ENCODE measurements around the gene EFCAB11. TPM values are rescaled to one million over a fixed set of nuclear protein-coding genes. Genes with fewer than 3 reads are reported as not detected.

Gene EFCAB11
- total RNA-seq, 4 donors from 2014 or later, result 3.2 to 5.1 (median 3.7) TPM

DNA sequence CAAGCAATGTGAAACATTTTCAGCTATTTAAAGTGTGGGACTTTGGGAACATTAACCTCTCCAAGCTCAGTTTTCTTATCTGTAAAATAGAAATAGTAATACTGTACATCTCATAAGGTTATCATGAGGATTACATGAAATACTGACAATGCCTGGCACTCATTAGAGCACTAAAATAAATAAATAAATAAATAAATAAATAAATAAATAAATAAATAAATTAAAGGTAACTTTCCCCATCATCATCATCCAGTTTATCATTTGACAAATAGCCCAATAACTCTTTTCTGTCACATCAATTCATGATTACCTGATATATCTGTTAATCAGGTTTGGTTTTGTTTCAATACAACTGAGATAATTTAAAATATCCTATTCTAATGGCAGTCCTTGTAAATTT, 48.5 kb downstream of the EFCAB11 start:
- Histone ChIP-seq H3K27ac (no peak overlapping the region), H3K4me3 (no peak overlapping the region), H3K9me3 (no peaks in the 10 kb centered on the region), H3K27me3 (no peaks in the 10 kb centered on the region), H3K36me3 (no peaks in the 10 kb centered on the region), H3K4me1 (peaks cover 6% of the 10 kb centered on the region)
- no peak for DNase-seq (ENCODE audit: low spot score in 2 of 2)
- TF ChIP-seq EP300 (IDR thresholded peaks at IDR 0.05) (no peak), POLR2AphosphoS5 (IDR thresholded peaks at IDR 0.05) (no peak), POLR2A (IDR thresholded peaks at IDR 0.05) (no peak)
- TF ChIP-seq, protein P1, sequence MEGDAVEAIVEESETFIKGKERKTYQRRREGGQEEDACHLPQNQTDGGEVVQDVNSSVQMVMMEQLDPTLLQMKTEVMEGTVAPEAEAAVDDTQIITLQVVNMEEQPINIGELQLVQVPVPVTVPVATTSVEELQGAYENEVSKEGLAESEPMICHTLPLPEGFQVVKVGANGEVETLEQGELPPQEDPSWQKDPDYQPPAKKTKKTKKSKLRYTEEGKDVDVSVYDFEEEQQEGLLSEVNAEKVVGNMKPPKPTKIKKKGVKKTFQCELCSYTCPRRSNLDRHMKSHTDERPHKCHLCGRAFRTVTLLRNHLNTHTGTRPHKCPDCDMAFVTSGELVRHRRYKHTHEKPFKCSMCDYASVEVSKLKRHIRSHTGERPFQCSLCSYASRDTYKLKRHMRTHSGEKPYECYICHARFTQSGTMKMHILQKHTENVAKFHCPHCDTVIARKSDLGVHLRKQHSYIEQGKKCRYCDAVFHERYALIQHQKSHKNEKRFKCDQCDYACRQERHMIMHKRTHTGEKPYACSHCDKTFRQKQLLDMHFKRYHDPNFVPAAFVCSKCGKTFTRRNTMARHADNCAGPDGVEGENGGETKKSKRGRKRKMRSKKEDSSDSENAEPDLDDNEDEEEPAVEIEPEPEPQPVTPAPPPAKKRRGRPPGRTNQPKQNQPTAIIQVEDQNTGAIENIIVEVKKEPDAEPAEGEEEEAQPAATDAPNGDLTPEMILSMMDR (IDR thresholded peaks at IDR 0.05), result no peak

DNA sequence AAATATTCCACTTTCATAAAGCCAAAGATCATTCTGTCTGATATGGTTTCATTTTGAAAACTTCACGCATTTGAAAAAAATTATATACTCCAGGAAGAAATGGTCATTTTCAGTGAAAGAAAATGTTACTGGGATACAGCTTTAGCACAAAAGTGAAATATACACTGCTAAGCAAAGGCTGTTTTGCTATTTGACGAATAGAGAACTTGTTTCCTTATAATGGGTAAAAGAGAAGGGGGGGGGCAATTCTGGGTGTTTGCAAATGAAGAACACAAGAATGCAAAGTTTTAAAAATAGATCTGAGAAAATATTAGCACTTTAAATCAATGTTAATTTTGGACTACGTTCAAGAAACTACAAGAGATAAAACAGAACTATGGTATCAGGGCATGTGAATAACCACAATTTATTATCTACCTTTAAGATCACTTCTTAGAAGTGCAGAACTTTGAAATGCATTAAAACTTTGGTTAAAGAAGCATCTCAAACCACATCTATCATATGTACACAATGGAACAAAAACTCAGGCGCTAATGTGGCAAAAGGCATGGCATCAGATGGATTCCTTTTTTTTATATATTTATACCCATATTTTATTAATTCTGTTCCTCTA, 51.1 kb downstream of the EFCAB11 start:
- H3K36me3 ChIP-seq, result no peaks in the 10 kb centered on the region
- H3K4me3 ChIP-seq, result no peak overlapping the region
- H3K27ac ChIP-seq, result no peak overlapping the region
- TF ChIP-seq POLR2AphosphoS5 (IDR thresholded peaks at IDR 0.05) (no peak), POLR2A (IDR thresholded peaks at IDR 0.05) (no peak), EP300 (IDR thresholded peaks at IDR 0.05) (no peak)
- TF ChIP-seq, protein P1 (IDR thresholded peaks at IDR 0.05), result no peak
- no peaks in the 10 kb centered on the region for H3K27me3 ChIP-seq
- no peaks in the 10 kb centered on the region for H3K9me3 ChIP-seq
- peaks cover 6% of the 10 kb centered on the region for H3K4me1 ChIP-seq
- 35% methylated on average over 4 of the region's 4 CpGs for WGBS
- no peak for DNase-seq (ENCODE audit: low spot score in 2 of 2)

DNA sequence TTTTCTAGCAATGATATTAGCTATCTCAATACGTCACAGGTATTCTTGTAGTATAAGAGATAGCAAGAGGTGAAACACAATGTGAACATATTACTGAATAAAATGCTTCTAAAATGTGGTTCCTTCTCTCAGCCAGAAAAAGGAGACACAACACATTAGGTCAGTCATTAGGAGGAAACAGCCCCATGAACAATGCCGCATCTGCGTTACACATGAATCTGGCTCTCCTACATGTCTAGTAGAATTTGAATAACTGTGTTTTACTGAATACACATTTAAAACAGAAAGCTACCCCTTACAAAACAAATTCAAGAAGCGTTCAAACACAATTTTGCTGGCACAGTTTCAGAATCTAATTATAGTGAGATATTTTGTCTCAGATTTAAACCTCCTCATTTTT, 51.6 kb downstream of the EFCAB11 start:
- WGBS, result 52% methylated on average over 4 of the region's 4 CpGs
- Histone ChIP-seq H3K4me1 (peaks cover 6% of the 10 kb centered on the region), H3K4me3 (no peak overlapping the region), H3K36me3 (no peaks in the 10 kb centered on the region), H3K27ac (no peak overlapping the region), H3K9me3 (no peaks in the 10 kb centered on the region), H3K27me3 (no peaks in the 10 kb centered on the region)
- DNase-seq (ENCODE audit: low spot score in 2 of 2), result no peak
- TF ChIP-seq EP300 (IDR thresholded peaks at IDR 0.05), result no peak

DNA sequence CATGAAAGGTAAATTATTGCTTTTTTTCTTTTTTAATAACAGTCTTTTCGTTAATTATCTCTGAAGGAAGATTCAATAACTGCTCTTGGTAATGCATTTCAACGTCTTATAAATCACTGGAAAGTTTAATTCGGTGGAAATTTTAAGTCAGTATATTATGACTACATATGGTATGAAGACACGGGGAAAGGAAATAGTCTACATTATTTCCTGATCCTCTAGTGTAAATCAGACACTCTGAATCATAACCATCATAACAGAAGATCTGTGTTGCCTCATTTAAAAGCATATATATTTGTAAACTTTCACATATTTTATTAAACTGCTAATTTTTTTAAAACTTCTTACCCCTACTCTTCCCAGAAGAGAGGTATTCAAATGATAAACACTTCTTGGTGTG, 53.7 kb downstream of the EFCAB11 start:
- H3K4me1 ChIP-seq, result peaks cover 6% of the 10 kb centered on the region
- H3K36me3 ChIP-seq, result no peaks in the 10 kb centered on the region
- WGBS, result 84% methylated on average over 4 of the region's 4 CpGs
- no peaks in the 10 kb centered on the region for H3K9me3 ChIP-seq
- no peak overlapping the region for H3K27ac ChIP-seq
- DNase-seq (ENCODE audit: low spot score in 2 of 2), result no peak
- no peak overlapping the region for H3K4me3 ChIP-seq
- TF ChIP-seq, protein P1 (IDR thresholded peaks at IDR 0.05), result no peak
- TF ChIP-seq POLR2AphosphoS5 (IDR thresholded peaks at IDR 0.05) (no peak), EP300 (IDR thresholded peaks at IDR 0.05) (no peak), POLR2A (IDR thresholded peaks at IDR 0.05) (no peak)
- no peaks in the 10 kb centered on the region for H3K27me3 ChIP-seq

DNA sequence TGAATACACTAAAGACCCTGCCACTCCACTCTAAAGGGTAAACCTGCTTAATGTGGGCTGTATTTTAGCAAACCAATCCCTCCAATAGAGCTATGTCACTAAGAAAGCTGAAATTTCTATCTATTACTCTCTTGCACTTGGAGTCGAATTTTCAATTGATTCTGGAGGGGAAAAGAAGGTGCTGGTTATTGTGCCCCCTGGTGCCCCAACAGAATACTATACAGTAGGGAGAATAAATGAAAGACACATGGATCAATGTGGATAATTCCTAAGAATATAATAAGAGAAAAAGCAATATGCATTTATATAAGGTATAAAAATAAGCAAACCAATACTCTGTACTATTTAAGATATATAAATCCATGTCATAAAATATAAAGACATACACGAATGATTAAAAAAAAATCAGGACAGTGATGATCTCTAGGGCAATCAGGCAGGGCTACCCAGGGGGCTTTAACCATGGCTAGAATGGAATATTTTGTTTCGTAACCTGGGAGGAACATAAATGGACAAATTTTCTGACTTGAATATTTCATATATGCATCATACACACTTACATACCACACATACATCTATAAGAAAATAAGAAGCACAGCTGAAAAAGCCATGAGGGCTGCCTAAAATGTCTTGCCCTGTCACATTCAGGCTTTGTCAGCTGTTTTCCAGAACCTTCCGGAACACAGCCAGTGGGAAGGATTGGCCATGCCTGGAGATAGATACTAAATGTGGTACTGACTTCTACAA, 54.4 kb downstream of the EFCAB11 start:
- peaks cover 6% of the 10 kb centered on the region for H3K4me1 ChIP-seq
- no peak for DNase-seq (ENCODE audit: low spot score in 2 of 2)
- H3K4me3 ChIP-seq, result no peak overlapping the region
- H3K9me3 ChIP-seq, result no peaks in the 10 kb centered on the region
- no peak overlapping the region for H3K27ac ChIP-seq
- TF ChIP-seq POLR2AphosphoS5 (IDR thresholded peaks at IDR 0.05), result no peak
- TF ChIP-seq, protein P1 (IDR thresholded peaks at IDR 0.05), result peak; percentile 13 to 29
- 82% methylated on average over 4 of the region's 4 CpGs for WGBS
- no peaks in the 10 kb centered on the region for H3K27me3 ChIP-seq
- H3K36me3 ChIP-seq, result no peaks in the 10 kb centered on the region
